ENCODE measurements around the gene CMTM3. TPM values are rescaled to one million over a fixed set of nuclear protein-coding genes. Genes with fewer than 3 reads are reported as not detected.
"Not testable (repeated sequence)": the region's sequence is repeated elsewhere in the genome, so short reads cannot be mapped to it uniquely, and the experiment has no call there.

CMTM3 gene
- total RNA-seq, 6 donors from 2014 or later, result 4.2 to 52.1 (median 23.6) TPM

- 76 to 91% methylated on average over 2 of the region's 2 CpGs for WGBS, 2 donors
- H3K27me3 ChIP-seq, result no peaks in the 10 kb centered on the region
- peak overlapping the region in 1 of 4 donors; percentile 3 for H3K27ac ChIP-seq
- H3K4me1 ChIP-seq, result peaks cover 0 to 4% (median 1%) of the 10 kb centered on the region in 4 donors
- H3K9me3 ChIP-seq, result no peaks in the 10 kb centered on the region
- no peak overlapping the region for H3K4me3 ChIP-seq
- DNase-seq, result no peak
- no peak for ATAC-seq (ENCODE audit: low FRiP score in 2 of 2)
- TF ChIP-seq CTCF (IDR thresholded peaks at IDR 0.05), result no peak
- TF ChIP-seq POLR2A (IDR thresholded peaks at IDR 0.05), result no peak
- TF ChIP-seq POLR2AphosphoS5 (IDR thresholded peaks at IDR 0.05), result no peak
- no peak for TF ChIP-seq EP300 (IDR thresholded peaks at IDR 0.05)
- H3K36me3 ChIP-seq, result peaks cover 0 to 74% (median 29%) of the 10 kb centered on the region in 4 donors
These were observed 41.5 kb upstream of the CMTM3 start for GRCh38 chr16:66562986-66563385.

- H3K27ac ChIP-seq, result peak overlapping the region in 1 of 4 donors; percentile 3
- H3K9me3 ChIP-seq, result no peaks in the 10 kb centered on the region
- peaks cover 0 to 4% (median 1%) of the 10 kb centered on the region in 4 donors for H3K4me1 ChIP-seq
- 93 to 94% methylated on average over 2 of the region's 2 CpGs for WGBS, 2 donors
- H3K36me3 ChIP-seq, result peaks cover 0 to 67% (median 28%) of the 10 kb centered on the region in 4 donors
- no peak for DNase-seq
- no peaks in the 10 kb centered on the region for H3K27me3 ChIP-seq
- TF ChIP-seq POLR2A (IDR thresholded peaks at IDR 0.05) (no peak), EP300 (IDR thresholded peaks at IDR 0.05) (no peak), POLR2AphosphoS5 (IDR thresholded peaks at IDR 0.05) (no peak), CTCF (IDR thresholded peaks at IDR 0.05) (no peak)
- ATAC-seq (ENCODE audit: low FRiP score in 2 of 2), result no peak
- H3K4me3 ChIP-seq, result no peak overlapping the region
These were observed 40.8 kb upstream of the CMTM3 start for GRCh38 chr16:66563574-66564334.

GRCh38 chr16:66566051-66566901, 38.2 kb upstream of the CMTM3 start, which contains the start of gene CMTM1:
CMTM1 (plus strand) TSS chr16:66566439; CDS start chr16:66566514, 75 bp downstream.
- H3K4me3 ChIP-seq, result no peak within 1 kb of the TSS
- H3K4me1 ChIP-seq, result peaks cover 0 to 5% (median 2%) of the 10 kb centered on the region in 4 donors
- H3K36me3 ChIP-seq, result peaks cover 0 to 50% (median 22%) of the 10 kb centered on the region in 4 donors
- DNase-seq, result peak in 1 of 2 donors; percentile 65
- no peaks in the 10 kb centered on the region for H3K27me3 ChIP-seq
- TF ChIP-seq EP300 (IDR thresholded peaks at IDR 0.05) (no peak), POLR2AphosphoS5 (IDR thresholded peaks at IDR 0.05) (no peak), CTCF (IDR thresholded peaks at IDR 0.05) (no peak), POLR2A (IDR thresholded peaks at IDR 0.05) (no peak)
- H3K27ac ChIP-seq, result no peak within 1 kb of the TSS
- H3K9me3 ChIP-seq, result no peaks in the 10 kb centered on the region
- WGBS, 2 donors, result 94 to 96% methylated on average over 45 to 54 of the region's 54 CpGs
- peak in 1 of 2 donors; percentile 34 for ATAC-seq (ENCODE audit: low FRiP score in 2 of 2)

- not testable (repeated sequence) for DNase-seq; H3K27me3 ChIP-seq; H3K4me3 ChIP-seq; ATAC-seq (ENCODE audit: low FRiP score in 2 of 2); H3K9me3 ChIP-seq; H3K27ac ChIP-seq; H3K4me1 ChIP-seq
- peaks cover 0 to 42% (median 22%) of the 10 kb centered on the region in 4 donors for H3K36me3 ChIP-seq
- WGBS, 2 donors, result 93 to 98% methylated on average over 3 of the region's 3 CpGs
These were observed 37.2 kb upstream of the CMTM3 start for GRCh38 chr16:66567270-66567669.

- peaks cover 0 to 34% (median 21%) of the 10 kb centered on the region in 4 donors for H3K36me3 ChIP-seq
- H3K4me3 ChIP-seq, result no peak overlapping the region
These were observed 36.1 kb upstream of the CMTM3 start for GRCh38 chr16:66568355-66568754.

More at GRCh38 chr16:66568355-66568754, 36.1 kb upstream of the CMTM3 start:
- no peak for TF ChIP-seq POLR2A (IDR thresholded peaks at IDR 0.05)
- no peak for TF ChIP-seq EP300 (IDR thresholded peaks at IDR 0.05)
- TF ChIP-seq CTCF (IDR thresholded peaks at IDR 0.05), result no peak
- no peak for TF ChIP-seq POLR2AphosphoS5 (IDR thresholded peaks at IDR 0.05)
- WGBS, 2 donors, result 97% methylated on average over 2 of the region's 2 CpGs
- Histone ChIP-seq H3K27me3 (no peaks in the 10 kb centered on the region), H3K9me3 (no peaks in the 10 kb centered on the region), H3K27ac (no peak overlapping the region), H3K4me1 (peaks cover 0 to 5% (median 0%) of the 10 kb centered on the region in 4 donors)
- ATAC-seq (ENCODE audit: low FRiP score in 2 of 2) (no peak), DNase-seq (no peak)

All from upper lobe of left lung (tissue), 6 donors.